HFF-Myc (cell line): ENCODE results near the gene CFAP100.

Experiments
- DNase-seq: peaks from one replicate; pipeline ENCODE4 v3.0.0-alpha.2; 2011; ENCODE audit warnings: low read depth; ENCODE audit errors: extremely low read depth
- H3K4me3 ChIP-seq: replicated peaks from 2 replicates; pipeline ENCODE4 v1.5.1; 2011; ENCODE audit warnings: low read depth, mild to moderate bottlenecking, control low read depth, low read length
- CTCF ChIP-seq: IDR thresholded peaks from 2 replicates; pipeline ENCODE4 v1.5.1; 2012; ENCODE audit warnings: mild to moderate bottlenecking, low read depth, low read length, control low read depth; ENCODE audit errors: missing control alignments

CFAP100 gene

GRCh38 chr3:126436826-126437717 lies 42.4 kb downstream of the CFAP100 start:
- TF ChIP-seq CTCF = no peak
- DNase-seq = no peak
- H3K4me3 ChIP-seq = no peak overlapping the region

GRCh38 chr3:126438186-126438585 lies 43.5 kb downstream of the CFAP100 start:
- TF ChIP-seq CTCF = no peak
- no peak for DNase-seq

GRCh38 chr3:126438746-126439145 lies 44.0 kb downstream of the CFAP100 start:
- H3K4me3 ChIP-seq = no peak overlapping the region
- TF ChIP-seq CTCF = no peak
- no peak for DNase-seq

More at GRCh38 chr3:126438186-126438585, 43.5 kb downstream of the CFAP100 start:
- H3K4me3 ChIP-seq = no peak overlapping the region

- DNase-seq = no peak
- H3K4me3 ChIP-seq = no peak overlapping the region
- TF ChIP-seq CTCF = no peak
These were observed 44.7 kb downstream of the CFAP100 start for GRCh38 chr3:126439346-126439967.

GRCh38 chr3:126439968-126440708 lies 45.4 kb downstream of the CFAP100 start:
- DNase-seq = no peak
- TF ChIP-seq CTCF = no peak
- no peak overlapping the region for H3K4me3 ChIP-seq

GRCh38 chr3:126440709-126440995 lies 45.9 kb downstream of the CFAP100 start:
- no peak overlapping the region for H3K4me3 ChIP-seq
- no peak for DNase-seq
- no peak for TF ChIP-seq CTCF
